ENCODE data around the gene TUBGCP2.
"Not testable (repeated sequence)": the region's sequence is repeated elsewhere in the genome, so short reads cannot be mapped to it uniquely, and the experiment has no call there.

TUBGCP2 gene

GRCh38 chr10:133249094-133249780 is 59.4 kb downstream of the TUBGCP2 start:
- no peak for DNase-seq (ENCODE audit: low read depth in 2 of 2, low spot score in 1 of 2)

DNA sequence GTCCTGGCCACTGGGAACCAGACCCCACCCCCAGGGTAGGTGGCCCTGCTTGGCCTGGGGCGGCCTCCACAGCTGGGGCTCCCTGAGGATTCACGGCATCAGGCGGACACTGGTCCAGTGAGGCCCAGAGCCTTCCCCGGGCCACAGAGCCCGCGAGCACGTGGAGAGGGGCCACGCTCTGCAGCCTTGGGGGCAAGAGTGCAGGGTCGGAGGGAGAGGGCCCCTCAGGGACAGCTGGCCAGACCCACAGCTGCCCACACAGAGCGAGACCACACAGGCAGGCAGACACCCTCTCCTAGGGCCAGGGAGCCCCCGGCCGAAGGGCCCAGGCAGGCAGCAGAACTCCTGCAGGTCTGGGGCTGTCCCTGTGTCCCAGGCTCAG is 60.3 kb downstream of the TUBGCP2 start:
- DNase-seq (ENCODE audit: low read depth in 2 of 2, low spot score in 1 of 2) = no peak

DNA sequence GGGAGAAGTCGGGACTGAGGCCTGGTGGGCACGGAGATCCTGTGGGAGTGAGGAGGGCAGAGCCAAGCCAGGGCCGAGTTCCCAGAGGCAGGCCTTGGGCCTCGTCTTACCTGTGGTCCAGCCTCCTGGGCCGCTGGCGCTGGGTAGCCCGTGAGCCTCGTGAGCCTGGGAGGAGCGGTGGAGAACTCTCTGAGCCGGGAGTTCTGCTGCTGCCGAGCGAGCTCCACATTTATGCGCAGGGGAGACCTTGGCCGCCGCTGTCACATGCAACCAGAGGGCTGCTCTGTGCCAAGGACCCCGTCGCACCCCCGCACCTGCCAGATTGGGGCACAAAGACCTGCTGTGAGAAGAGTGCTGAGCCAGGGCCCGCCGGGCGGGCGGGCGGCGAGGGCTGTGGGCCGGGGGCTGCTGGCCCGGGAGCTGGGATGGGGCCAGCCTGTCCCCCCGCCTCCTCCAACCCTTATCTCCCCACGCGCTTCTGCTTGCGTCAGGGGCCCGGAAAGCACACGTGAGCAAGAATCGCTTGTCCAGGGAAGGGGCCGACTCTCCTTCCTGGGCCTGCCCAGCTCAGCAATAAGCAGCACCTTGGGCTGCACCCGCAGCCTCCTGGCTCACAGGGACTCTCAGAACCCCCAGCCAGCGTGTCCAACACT is 60.9 kb downstream of the TUBGCP2 start:
- no peak for DNase-seq (ENCODE audit: low read depth in 2 of 2, low spot score in 1 of 2)

- DNase-seq (ENCODE audit: low read depth in 2 of 2, low spot score in 1 of 2) = no peak
These were observed 62.4 kb downstream of the TUBGCP2 start for GRCh38 chr10:133246236-133246626.

DNA sequence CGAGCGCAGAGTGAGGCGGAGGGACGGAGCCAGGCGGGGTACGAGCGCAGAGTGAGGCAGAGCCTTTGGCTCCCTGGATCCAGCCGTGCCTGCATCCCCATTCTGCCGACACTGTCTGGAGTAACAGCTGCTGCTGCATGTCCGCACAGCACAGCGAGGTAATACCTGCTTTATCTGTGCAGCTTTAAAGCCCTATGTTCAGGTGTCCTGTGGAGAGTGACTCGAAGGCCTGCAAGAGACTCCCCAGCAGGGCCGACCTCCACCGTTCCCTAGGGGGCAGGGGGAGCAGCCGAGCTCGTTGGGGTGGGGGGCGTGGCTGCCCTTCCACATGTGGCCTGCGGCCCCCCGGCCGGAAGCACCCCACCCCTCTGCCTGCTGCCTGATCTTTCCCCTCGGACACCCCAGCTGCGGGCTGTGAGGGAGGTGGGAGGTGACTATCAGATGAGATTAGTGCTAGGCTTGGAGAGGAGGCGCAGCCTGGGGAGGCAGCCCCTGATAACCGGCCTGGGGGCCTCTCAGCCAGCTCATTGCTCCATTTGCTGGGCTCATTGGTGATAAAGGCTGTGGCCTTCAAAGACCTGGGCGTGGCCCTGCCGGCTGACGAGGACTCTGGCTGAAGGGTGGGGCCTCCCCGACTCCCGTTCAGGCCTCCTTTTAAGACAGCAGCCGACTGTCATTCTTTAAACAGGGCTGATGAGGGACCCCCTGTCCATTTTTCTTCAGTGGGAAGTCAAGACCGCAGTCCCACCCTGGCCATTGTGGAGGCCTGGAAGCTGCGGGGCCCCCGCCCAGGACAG is 63.0 kb downstream of the TUBGCP2 start:
- DNase-seq (ENCODE audit: low read depth in 2 of 2, low spot score in 1 of 2) = no peak

DNA sequence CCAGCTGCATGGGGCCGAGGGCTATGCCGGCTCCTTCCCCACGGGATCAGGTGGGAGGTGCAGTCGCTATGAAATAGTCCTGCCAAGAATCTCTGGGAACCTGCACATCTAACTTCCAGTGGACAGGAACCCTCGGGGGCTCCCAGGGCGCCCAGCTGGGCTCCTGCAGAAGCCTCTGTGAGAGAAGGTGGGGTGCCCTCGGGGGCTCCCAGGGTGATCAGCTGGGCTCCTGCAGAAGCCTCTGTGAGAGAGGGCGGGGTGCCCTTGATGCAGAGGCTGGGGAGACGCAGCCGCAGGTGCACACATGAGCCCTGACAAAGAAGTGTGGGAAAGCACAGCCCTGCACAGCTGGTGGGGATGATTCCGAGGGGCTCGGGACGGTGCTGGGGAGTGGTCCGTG is 65.1 kb downstream of the TUBGCP2 start:
- no peak for DNase-seq (ENCODE audit: low read depth in 2 of 2, low spot score in 1 of 2)

- DNase-seq (ENCODE audit: low read depth in 2 of 2, low spot score in 1 of 2) = no peak
These were observed 65.9 kb downstream of the TUBGCP2 start for GRCh38 chr10:133242611-133243356.

GRCh38 chr10:133241501-133242205 is 67.0 kb downstream of the TUBGCP2 start:
- no peak for DNase-seq (ENCODE audit: low read depth in 2 of 2, low spot score in 1 of 2)

DNA sequence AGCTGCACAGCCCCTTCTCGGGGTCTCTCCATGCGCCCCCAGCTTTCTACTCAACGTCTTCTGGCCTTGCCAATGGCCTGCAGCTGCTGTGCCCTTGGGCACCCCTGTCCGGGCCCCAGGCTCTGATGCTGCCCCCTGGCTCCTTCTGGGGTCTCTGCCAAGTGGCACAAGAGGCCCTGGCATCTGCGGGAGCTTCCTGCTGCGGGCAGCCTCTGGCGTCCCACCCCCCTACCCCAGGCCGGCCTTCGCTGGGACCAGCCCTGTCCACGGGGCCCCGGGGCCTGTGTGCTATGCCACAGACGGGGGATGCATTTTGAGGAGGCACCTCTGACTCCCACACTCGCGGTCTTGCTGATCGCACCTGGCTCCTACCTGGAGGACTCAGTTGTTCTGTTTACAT is 68.7 kb downstream of the TUBGCP2 start:
- DNase-seq (ENCODE audit: low read depth in 2 of 2, low spot score in 1 of 2) = no peak

GRCh38 chr10:133238466-133238804 is 70.2 kb downstream of the TUBGCP2 start:
- no peak for DNase-seq (ENCODE audit: low read depth in 2 of 2, low spot score in 1 of 2)

DNA sequence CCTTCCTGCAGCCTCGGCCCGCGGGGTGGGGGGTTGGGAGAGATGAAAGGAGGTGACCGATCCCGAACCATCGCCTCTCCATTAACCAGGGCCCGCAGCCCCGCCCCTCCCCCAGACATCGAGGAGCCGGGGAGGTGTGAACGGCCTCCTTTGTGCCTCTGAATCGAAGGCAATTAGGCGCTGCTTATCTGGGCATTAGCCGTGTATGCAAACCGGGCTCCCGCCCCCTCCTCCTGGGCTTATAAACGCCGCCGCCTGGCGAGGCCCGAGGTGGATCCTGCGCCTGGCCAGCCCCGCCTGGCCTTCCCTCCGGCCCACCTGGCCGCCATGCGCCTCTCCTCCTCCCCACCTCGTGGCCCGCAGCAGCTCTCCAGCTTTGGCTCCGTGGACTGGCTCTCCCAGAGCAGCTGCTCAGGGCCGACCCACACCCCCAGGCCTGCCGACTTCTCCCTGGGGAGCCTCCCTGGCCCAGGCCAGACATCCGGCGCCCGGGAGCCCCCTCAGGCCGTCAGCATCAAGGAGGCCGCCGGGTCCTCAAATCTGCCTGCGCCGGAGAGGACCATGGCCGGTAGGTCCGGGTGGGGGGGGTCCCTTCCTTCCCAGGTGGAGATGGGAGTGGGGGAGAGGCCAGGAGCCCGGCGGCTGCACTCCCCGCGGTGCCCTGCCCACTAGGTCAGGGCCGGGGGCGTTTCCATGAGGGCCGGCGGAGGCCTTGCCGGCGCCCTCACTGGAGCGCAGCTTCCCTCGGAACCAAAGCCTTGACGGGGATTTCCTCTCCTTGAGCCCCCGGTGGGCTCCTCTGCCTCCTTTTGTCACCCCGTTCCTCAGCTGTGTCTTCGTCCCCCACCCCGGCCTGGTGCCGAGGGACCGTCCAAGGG is 70.8 kb downstream of the TUBGCP2 start, which contains the start of gene VENTX:
Gene VENTX (plus strand): TSS at position 268 of the 878 bp plus-strand sequence. CDS start 60 bp downstream, at position 328.
- no peak for DNase-seq (ENCODE audit: low read depth in 2 of 2, low spot score in 1 of 2)

- DNase-seq (ENCODE audit: low read depth in 2 of 2, low spot score in 1 of 2) = no peak
These were observed 71.5 kb downstream of the TUBGCP2 start for GRCh38 chr10:133237241-133237587.

GRCh38 chr10:133236401-133237240 is 72.1 kb downstream of the TUBGCP2 start:
- DNase-seq (ENCODE audit: low read depth in 2 of 2, low spot score in 1 of 2) = no peak

- DNase-seq (ENCODE audit: low read depth in 2 of 2, low spot score in 1 of 2) = no peak
These were observed 72.7 kb downstream of the TUBGCP2 start for GRCh38 chr10:133235932-133236331.

- no peak for DNase-seq (ENCODE audit: low read depth in 2 of 2, low spot score in 1 of 2)
These were observed 73.3 kb downstream of the TUBGCP2 start for GRCh38 chr10:133235265-133235855.

- not testable (repeated sequence) for DNase-seq (ENCODE audit: low read depth in 2 of 2, low spot score in 1 of 2)
These were observed 73.9 kb downstream of the TUBGCP2 start for GRCh38 chr10:133234796-133235195.

- DNase-seq (ENCODE audit: low read depth in 2 of 2, low spot score in 1 of 2) = no peak
These were observed 76.6 kb downstream of the TUBGCP2 start for GRCh38 chr10:133231946-133232574.

DNA sequence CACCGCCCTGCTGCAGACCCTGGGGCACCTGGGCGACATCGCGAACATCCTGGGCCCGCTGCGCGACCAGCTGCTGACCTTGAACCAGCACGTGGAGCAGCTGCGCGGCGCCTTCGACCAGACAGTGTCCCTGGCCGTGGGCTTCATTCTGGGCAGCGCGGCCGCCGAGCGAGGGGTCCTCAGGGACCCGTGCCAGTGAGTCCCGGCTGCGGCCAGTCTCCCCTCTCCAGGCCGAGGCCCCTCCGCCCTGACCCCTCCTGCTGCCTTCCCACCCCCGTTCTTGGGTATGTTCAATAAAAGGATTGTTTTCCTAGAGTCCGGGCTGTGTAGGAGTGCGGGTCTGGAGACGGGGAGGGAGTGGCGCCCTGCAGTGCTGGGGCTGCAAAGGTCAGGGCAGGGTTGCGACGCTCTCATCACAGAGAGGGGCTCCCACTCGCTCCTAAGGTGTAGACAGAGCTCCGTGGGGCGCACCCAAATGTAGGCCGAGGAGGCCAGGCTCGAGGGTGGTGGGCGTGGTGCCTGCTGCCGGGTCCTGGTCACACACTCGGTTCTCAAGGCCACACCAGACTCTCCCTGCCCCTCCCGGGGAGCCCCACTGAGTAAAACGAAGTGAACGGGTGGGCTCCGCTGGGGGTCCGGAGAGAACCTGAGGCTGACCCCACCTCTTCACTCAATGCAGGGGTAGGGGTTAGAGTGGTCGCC is 77.3 kb downstream of the TUBGCP2 start:
- DNase-seq (ENCODE audit: low read depth in 2 of 2, low spot score in 1 of 2) = no peak

Data from stimulated activated CD8-positive, alpha-beta memory T cell treated with anti-CD3 and anti-CD28 coated beads, Interleukin-4, amount 100 ng/mL, for 4 hours (primary cell).